GM19025 (cell line): ENCODE results near the gene DIAPH3.

Source experiments
- ATAC-seq: cut with Tn5 transposase; IDR thresholded peaks from one replicate; pipeline ENCODE4 v1.9.1; 2021; ENCODE audit warnings: mild to moderate bottlenecking, low read depth, moderate library complexity; ENCODE audit not compliant: unreplicated experiment

Gene DIAPH3

GRCh38 chr13:59978862-59979261, 184.9 kb downstream of the DIAPH3 start:
- no peak for ATAC-seq

- no peak for ATAC-seq
Measured at GRCh38 chr13:59976856-59977255, 186.9 kb downstream of the DIAPH3 start.

GRCh38 chr13:59975807-59976435, 187.8 kb downstream of the DIAPH3 start:
- no peak for ATAC-seq

GRCh38 chr13:59970847-59971246, 192.9 kb downstream of the DIAPH3 start:
- no peak for ATAC-seq

GRCh38 chr13:59963827-59964226, 199.9 kb downstream of the DIAPH3 start:
- no peak for ATAC-seq

- no peak for ATAC-seq
Measured at GRCh38 chr13:59963383-59963782, 200.3 kb downstream of the DIAPH3 start.

- no peak for ATAC-seq
Measured at GRCh38 chr13:59962343-59962742, 201.4 kb downstream of the DIAPH3 start.

- no peak for ATAC-seq
Measured at GRCh38 chr13:59960683-59961082, 203.0 kb downstream of the DIAPH3 start.

GRCh38 chr13:59957438-59957837, 206.3 kb downstream of the DIAPH3 start:
- no peak for ATAC-seq

- no peak for ATAC-seq
Measured at GRCh38 chr13:59954601-59955000, 209.1 kb downstream of the DIAPH3 start.

- ATAC-seq, result no peak
Measured at GRCh38 chr13:59951011-59951410, 212.7 kb downstream of the DIAPH3 start.

GRCh38 chr13:59950266-59950665, 213.5 kb downstream of the DIAPH3 start:
- ATAC-seq, result no peak

- ATAC-seq, result no peak
Measured at GRCh38 chr13:59948686-59949085, 215.0 kb downstream of the DIAPH3 start.

- ATAC-seq, result no peak
Measured at GRCh38 chr13:59946944-59947343, 216.8 kb downstream of the DIAPH3 start.

- ATAC-seq, result no peak
Measured at GRCh38 chr13:59931621-59932020, 232.1 kb downstream of the DIAPH3 start.

GRCh38 chr13:59924256-59924655, 239.5 kb downstream of the DIAPH3 start:
- ATAC-seq, result no peak

GRCh38 chr13:59915252-59915651, 248.5 kb downstream of the DIAPH3 start:
- no peak for ATAC-seq

- ATAC-seq, result no peak
Measured at GRCh38 chr13:59914556-59914955, 249.2 kb downstream of the DIAPH3 start.

GRCh38 chr13:59906413-59907049, 257.2 kb downstream of the DIAPH3 start:
- no peak for ATAC-seq

- ATAC-seq, result no peak
Measured at GRCh38 chr13:59901191-59901590, 262.5 kb downstream of the DIAPH3 start.

GRCh38 chr13:59898066-59898465, 265.7 kb downstream of the DIAPH3 start:
- ATAC-seq, result no peak

- ATAC-seq, result no peak
Measured at GRCh38 chr13:59893266-59893665, 270.5 kb downstream of the DIAPH3 start.
